DOHH2 (cell line): ENCODE measurements around the gene IMMP2L.

Source experiments
- H3F3A ChIP-seq: fragments of 200-600 bp; sonication (generic), shearing (Covaris generic); 2 replicates; pipeline ENCODE4 v1.6.0; 2016; ENCODE audit warnings: antibody characterized with exemption, mild to moderate bottlenecking; ENCODE audit not compliant: control insufficient read depth, insufficient read depth
- H3K27ac ChIP-seq: fragments of 200-600 bp; sonication (generic); 2 replicates; pipeline ENCODE4 v1.5.1; 2014; ENCODE audit warnings: low read depth, mild to moderate bottlenecking, low read length, moderate library complexity
- H3K27me3 ChIP-seq: fragments of 200-600 bp; sonication (generic); 2 replicates; pipeline ENCODE4 v1.6.1; 2014; ENCODE audit warnings: mild to moderate bottlenecking, low read length, mixed read lengths; ENCODE audit not compliant: control insufficient read depth
- H3K36me3 ChIP-seq: fragments of 200-600 bp; sonication (generic); 2 replicates; pipeline ENCODE4 v1.6.1; 2014; ENCODE audit warnings: mild to moderate bottlenecking, low read length, moderate library complexity, mixed read lengths; ENCODE audit not compliant: control insufficient read depth
- H3K4me1 ChIP-seq: fragments of 200-600 bp; sonication (generic); 2 replicates; pipeline ENCODE4 v1.6.1; 2014; ENCODE audit warnings: mild to moderate bottlenecking, low read length, mixed read lengths; ENCODE audit not compliant: control insufficient read depth
- H3K4me2 ChIP-seq: fragments of 200-600 bp; sonication (generic); 2 replicates; pipeline ENCODE4 v1.6.0; 2014; ENCODE audit warnings: mild to moderate bottlenecking, low read length, moderate library complexity
- H3K4me3 ChIP-seq: fragments of 200-600 bp; sonication (generic); 2 replicates; pipeline ENCODE4 v1.5.1; 2014; ENCODE audit warnings: mild to moderate bottlenecking, low read length, mixed read lengths
- H3K79me2 ChIP-seq: fragments of 200-600 bp; sonication (generic); 2 replicates; pipeline ENCODE4 v1.6.1; 2014; ENCODE audit warnings: mild to moderate bottlenecking, low read length, mixed read lengths; ENCODE audit not compliant: control insufficient read depth
- H3K9me2 ChIP-seq: fragments of 200-600 bp; sonication (generic); replicated peaks from 2 replicates; pipeline ENCODE4 v1.6.1; 2014; ENCODE audit warnings: mild to moderate bottlenecking, low read length, mixed read lengths; ENCODE audit not compliant: control insufficient read depth
- H3K9me3 ChIP-seq: fragments of 200-600 bp; sonication (generic); 2 replicates; pipeline ENCODE4 v1.6.1; 2014; ENCODE audit warnings: antibody characterized with exemption, low read length, mixed read lengths; ENCODE audit not compliant: control insufficient read depth, insufficient read depth
- H4K20me1 ChIP-seq: fragments of 200-600 bp; sonication (generic); 2 replicates; pipeline ENCODE4 v1.6.0; 2014; ENCODE audit warnings: low read depth, mild to moderate bottlenecking, antibody characterized with exemption, low read length, moderate library complexity; ENCODE audit not compliant: control insufficient read depth, insufficient read depth
- CTCF ChIP-seq: fragments of 200-600 bp; sonication (generic); IDR thresholded peaks from one replicate; pipeline ENCODE4 v1.5.1; 2014; ENCODE audit warnings: antibody characterized with exemption, mild to moderate bottlenecking, low read depth, low read length; ENCODE audit not compliant: poor library complexity, severe bottlenecking
- EZH2phosphoT487 ChIP-seq: fragments of 200-600 bp; sonication (generic); IDR thresholded peaks from 2 replicates; pipeline ENCODE4 v1.6.1; 2017; ENCODE audit warnings: borderline replicate concordance, mild to moderate bottlenecking, antibody characterized with exemption, low read length, moderate library complexity, mixed read lengths

IMMP2L gene

DNA sequence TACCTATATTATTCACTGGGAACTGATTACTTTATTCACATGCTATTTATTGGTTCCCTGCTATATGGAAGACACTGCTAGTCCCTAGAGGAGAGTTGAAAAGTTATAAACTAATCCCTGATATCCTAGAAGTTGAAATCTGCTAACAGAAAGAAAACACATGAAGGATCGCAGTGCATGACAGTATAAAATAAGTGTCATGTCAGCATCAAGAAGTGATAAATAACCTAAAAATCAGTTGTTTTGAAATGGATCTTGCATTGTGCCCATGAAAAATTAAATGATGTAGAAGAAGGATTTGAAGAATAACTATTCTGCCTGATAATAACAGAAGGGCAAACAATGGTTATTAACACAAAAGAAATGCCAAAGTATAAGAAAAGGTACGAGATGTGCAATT is 764.6 kb downstream of the IMMP2L start:
- Histone ChIP-seq H3K4me2 (no peak overlapping the region), H4K20me1 (no peaks in the 10 kb centered on the region), H3K9me2 (no peaks in the 10 kb centered on the region; the same call in 1 of the 2 replicates), H3K4me3 (no peak overlapping the region), H3K27ac (no peak overlapping the region), H3K4me1 (no peaks in the 10 kb centered on the region), H3K9me3 (no peaks in the 10 kb centered on the region), H3F3A (no peaks in the 10 kb centered on the region), H3K36me3 (no peaks in the 10 kb centered on the region), H3K27me3 (no peaks in the 10 kb centered on the region), H3K79me2 (no peaks in the 10 kb centered on the region)
- TF ChIP-seq EZH2phosphoT487 = no peak
- TF ChIP-seq CTCF = no peak

DNA sequence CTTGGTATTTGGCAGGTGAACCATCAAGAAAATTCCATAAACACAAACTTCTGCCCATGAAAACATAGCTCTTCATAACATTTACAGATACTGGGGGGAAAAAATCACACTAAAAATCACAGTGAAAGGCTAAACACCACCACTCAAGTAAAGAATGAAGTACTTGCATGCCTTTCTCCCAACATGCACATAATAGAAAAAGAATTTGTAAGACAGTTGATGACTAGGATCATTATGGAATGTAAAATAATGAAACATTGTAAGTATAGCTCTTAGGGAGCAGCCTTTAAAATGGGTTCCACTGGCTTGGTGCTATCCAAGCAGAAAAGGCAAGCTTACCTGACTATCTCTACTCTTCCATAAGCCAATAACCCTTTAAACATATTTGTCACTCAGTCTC is 771.3 kb downstream of the IMMP2L start:
- H3K4me2 ChIP-seq = no peak overlapping the region
- no peak overlapping the region for H3K27ac ChIP-seq
- H3K4me1 ChIP-seq = no peaks in the 10 kb centered on the region
- no peak overlapping the region for H3K4me3 ChIP-seq
- H3K79me2 ChIP-seq = no peaks in the 10 kb centered on the region
- H3F3A ChIP-seq = no peaks in the 10 kb centered on the region
- H3K36me3 ChIP-seq = no peaks in the 10 kb centered on the region
- no peak for TF ChIP-seq CTCF
- TF ChIP-seq EZH2phosphoT487 = no peak
- H4K20me1 ChIP-seq = no peaks in the 10 kb centered on the region
- no peaks in the 10 kb centered on the region for H3K27me3 ChIP-seq
- H3K9me3 ChIP-seq = no peaks in the 10 kb centered on the region
- H3K9me2 ChIP-seq = no peaks in the 10 kb centered on the region; the same call in 1 of the 2 replicates

GRCh38 chr7:110786328-110786965 is 775.8 kb downstream of the IMMP2L start:
- Histone ChIP-seq H3K79me2 (no peaks in the 10 kb centered on the region), H3K9me2 (no peaks in the 10 kb centered on the region), H3K36me3 (no peaks in the 10 kb centered on the region), H3K4me1 (no peaks in the 10 kb centered on the region), H3K27me3 (no peaks in the 10 kb centered on the region), H3F3A (no peaks in the 10 kb centered on the region), H3K4me2 (no peak overlapping the region), H3K9me3 (no peaks in the 10 kb centered on the region), H3K4me3 (no peak overlapping the region), H3K27ac (no peak overlapping the region), H4K20me1 (no peaks in the 10 kb centered on the region)
- TF ChIP-seq CTCF = no peak
